Osteoblast (primary cell): ENCODE measurements around the gene DNMT3B. TPM values are rescaled to one million over a fixed set of nuclear protein-coding genes. Genes with fewer than 3 reads are reported as not detected.

Source experiments
- DNase-seq: peaks from one replicate; pipeline ENCODE4 v3.0.0; 2011; ENCODE audit warnings: low spot score, mixed read lengths; ENCODE audit not compliant: insufficient read length; ENCODE audit errors: missing footprints
- H2AFZ ChIP-seq: 2 replicates; pipeline ENCODE4 v1.6.0; 2011; ENCODE audit warnings: mild to moderate bottlenecking, low read length
- H3K27ac ChIP-seq: 2 replicates; pipeline ENCODE4 v1.5.1; 2011; ENCODE audit warnings: mild to moderate bottlenecking, low read depth, low read length, moderate library complexity
- H3K27me3 ChIP-seq: 2 replicates; pipeline ENCODE4 v1.6.0; 2012; ENCODE audit warnings: mild to moderate bottlenecking, control low read depth, inconsistent platforms, low read length, moderate library complexity; ENCODE audit not compliant: insufficient read depth
- H3K36me3 ChIP-seq: 2 replicates; pipeline ENCODE4 v1.5.1; 2011; ENCODE audit warnings: mild to moderate bottlenecking, low read length, control low read depth, moderate library complexity; ENCODE audit not compliant: insufficient read depth
- H3K4me1 ChIP-seq: 2 replicates; pipeline ENCODE4 v1.5.1; 2011; ENCODE audit warnings: mild to moderate bottlenecking, low read length, control low read depth, moderate library complexity; ENCODE audit not compliant: insufficient read depth
- H3K4me2 ChIP-seq: 2 replicates; pipeline ENCODE4 v1.6.0; 2011; ENCODE audit warnings: mild to moderate bottlenecking, low read length; ENCODE audit not compliant: insufficient read depth
- H3K4me3 ChIP-seq: fragments of 200-600 bp; sonication (generic); 3 replicates; pipeline ENCODE4 v1.5.1; 2012; ENCODE audit warnings: mild to moderate bottlenecking, low read length, inconsistent platforms; ENCODE audit not compliant: insufficient read depth
- H3K79me2 ChIP-seq: 2 replicates; pipeline ENCODE4 v1.6.0; 2012; ENCODE audit warnings: mild to moderate bottlenecking, low read length, control low read depth, inconsistent platforms; ENCODE audit not compliant: insufficient read depth
- H3K9me3 ChIP-seq: 2 replicates; pipeline ENCODE4 v1.5.1; 2011; ENCODE audit warnings: low read depth, low read length, control low read depth
- H4K20me1 ChIP-seq: 2 replicates; pipeline ENCODE4 v1.6.0; 2012; ENCODE audit warnings: mild to moderate bottlenecking, low read length, control low read depth; ENCODE audit not compliant: insufficient read depth
- CTCF ChIP-seq: IDR thresholded peaks from 2 replicates; pipeline ENCODE4 v1.5.1; 2011; ENCODE audit warnings: mild to moderate bottlenecking, low read depth, low read length, moderate library complexity; ENCODE audit errors: extremely low read depth
- total RNA-seq: library from RNA; depleted of rRNA; stranded (reverse); fragments of >200 nt; gene quantifications from 2 replicates; pipeline ENCODE4 v1.2.3, GENCODE V29; 2012

DNMT3B gene
- total RNA-seq, 1 donor: 2.5 TPM

GRCh38 chr20:32809907-32810306 lies 47.7 kb downstream of the DNMT3B start:
- Histone ChIP-seq H3K36me3 (peaks cover 7% of the 10 kb centered on the region), H3K4me3 (no peak overlapping the region), H3K27ac (no peak overlapping the region), H3K27me3 (no peaks in the 10 kb centered on the region), H3K4me1 (no peaks in the 10 kb centered on the region), H2AFZ (no peak overlapping the region), H4K20me1 (no peaks in the 10 kb centered on the region), H3K79me2 (no peaks in the 10 kb centered on the region), H3K4me2 (no peak overlapping the region), H3K9me3 (no peaks in the 10 kb centered on the region)
- no peak for DNase-seq
- TF ChIP-seq CTCF: no peak

GRCh38 chr20:32810941-32811340 lies 48.8 kb downstream of the DNMT3B start:
- TF ChIP-seq CTCF: no peak
- H3K36me3 ChIP-seq: peaks cover 7% of the 10 kb centered on the region
- no peak overlapping the region for H2AFZ ChIP-seq
- no peaks in the 10 kb centered on the region for H4K20me1 ChIP-seq
- H3K27me3 ChIP-seq: no peaks in the 10 kb centered on the region
- H3K4me1 ChIP-seq: no peaks in the 10 kb centered on the region
- no peak overlapping the region for H3K4me3 ChIP-seq
- DNase-seq: no peak
- no peaks in the 10 kb centered on the region for H3K79me2 ChIP-seq
- H3K4me2 ChIP-seq: no peak overlapping the region
- H3K27ac ChIP-seq: no peak overlapping the region
- H3K9me3 ChIP-seq: no peaks in the 10 kb centered on the region

GRCh38 chr20:32811886-32812285 lies 49.7 kb downstream of the DNMT3B start:
- Histone ChIP-seq H3K4me3 (no peak overlapping the region), H3K4me2 (no peak overlapping the region), H3K27me3 (no peaks in the 10 kb centered on the region), H3K9me3 (no peaks in the 10 kb centered on the region), H2AFZ (no peak overlapping the region), H3K27ac (no peak overlapping the region), H3K4me1 (no peaks in the 10 kb centered on the region), H3K36me3 (peaks cover 7% of the 10 kb centered on the region), H3K79me2 (no peaks in the 10 kb centered on the region), H4K20me1 (no peaks in the 10 kb centered on the region)
- DNase-seq: no peak
- TF ChIP-seq CTCF: no peak

GRCh38 chr20:32819992-32820697 lies 58.0 kb downstream of the DNMT3B start:
- peak overlapping the region; percentile 71 for H3K27ac ChIP-seq
- peak overlapping the region; percentile 82 for H3K4me3 ChIP-seq
- H3K4me1 ChIP-seq: peaks cover 35% of the 10 kb centered on the region
- TF ChIP-seq CTCF: no peak
- peak overlapping the region; percentile 99 for H3K4me2 ChIP-seq
- H4K20me1 ChIP-seq: peaks cover 48% of the 10 kb centered on the region
- DNase-seq: peak; percentile 93
- H3K27me3 ChIP-seq: no peaks in the 10 kb centered on the region
- H3K9me3 ChIP-seq: no peaks in the 10 kb centered on the region
- H3K79me2 ChIP-seq: peaks cover 53% of the 10 kb centered on the region
- H2AFZ ChIP-seq: peak overlapping the region; percentile 62
- no peaks in the 10 kb centered on the region for H3K36me3 ChIP-seq
